Measurements from ENCODE around the gene RNF182. TPM values are rescaled to one million over a fixed set of nuclear protein-coding genes. Genes with fewer than 3 reads are reported as not detected.
"Not testable (repeated sequence)": the region's sequence is repeated elsewhere in the genome, so short reads cannot be mapped to it uniquely, and the experiment has no call there.

The RNF182 gene
- total RNA-seq, result not detected

DNA sequence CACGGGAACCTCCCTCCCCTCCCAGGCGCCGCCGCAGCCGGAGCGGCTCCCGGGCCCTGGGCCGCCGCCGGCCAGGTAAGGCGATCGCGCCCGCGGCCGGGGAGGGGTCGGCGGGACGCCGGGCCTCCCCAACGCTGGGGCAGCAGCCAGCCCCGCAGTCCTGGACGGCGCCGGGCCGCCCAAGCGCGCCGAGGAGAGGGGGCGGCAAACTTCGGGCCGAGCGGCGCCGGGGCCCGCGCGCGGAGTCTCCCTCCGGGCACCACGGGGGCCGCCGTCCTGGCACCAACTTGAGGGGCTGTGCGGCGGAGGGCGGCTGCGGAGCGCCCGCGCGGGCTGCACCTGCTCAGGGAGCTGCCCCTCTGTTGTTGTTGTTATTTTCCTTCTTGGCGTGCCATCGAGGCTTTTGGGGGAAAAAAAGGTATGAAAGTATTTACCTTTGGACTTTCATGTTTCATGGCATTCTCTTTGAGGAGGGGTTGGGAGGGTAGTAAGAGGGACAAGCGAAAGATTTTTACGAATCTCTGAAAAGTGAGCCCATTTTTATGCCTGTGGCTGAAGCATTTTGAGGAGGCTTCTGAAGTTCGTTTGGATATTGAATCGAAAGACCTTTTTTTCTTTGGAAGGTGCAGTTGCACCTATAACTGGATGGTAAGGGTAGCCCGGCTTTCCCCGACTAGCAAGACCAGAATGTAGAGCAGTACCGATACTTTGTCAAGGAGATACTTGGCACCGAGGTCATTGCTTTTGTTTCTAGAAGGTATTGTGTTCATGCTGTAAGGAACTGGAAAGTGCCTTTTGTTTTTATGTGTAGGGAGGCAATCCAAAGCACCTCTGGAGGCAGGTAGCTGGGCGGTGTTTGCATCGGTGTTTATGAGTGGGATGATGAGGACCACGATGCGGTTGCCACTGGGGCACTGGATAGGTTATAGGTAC lies at the start of gene RNF182:
RNF182 (plus strand) TSS at position 4 of the 933 bp plus-strand sequence. CDS start 52,168 bp downstream, outside the sequence.
- CTCF ChIA-PET, result interaction anchor here (0.7 to 2.1 kb wide), 5 partner anchors 12 to 142 kb away, joined by 3 to 7 read pairs (median 5); no protein-coding TSS in a partner anchor
- intact Hi-C loops (cut with DNase I, micrococcal nuclease), result loop anchor here in 1 of 2 experiments (5.0 to 10.0 kb wide), 2 partner anchors 130 to 142 kb away; no protein-coding TSS in a partner anchor

DNA sequence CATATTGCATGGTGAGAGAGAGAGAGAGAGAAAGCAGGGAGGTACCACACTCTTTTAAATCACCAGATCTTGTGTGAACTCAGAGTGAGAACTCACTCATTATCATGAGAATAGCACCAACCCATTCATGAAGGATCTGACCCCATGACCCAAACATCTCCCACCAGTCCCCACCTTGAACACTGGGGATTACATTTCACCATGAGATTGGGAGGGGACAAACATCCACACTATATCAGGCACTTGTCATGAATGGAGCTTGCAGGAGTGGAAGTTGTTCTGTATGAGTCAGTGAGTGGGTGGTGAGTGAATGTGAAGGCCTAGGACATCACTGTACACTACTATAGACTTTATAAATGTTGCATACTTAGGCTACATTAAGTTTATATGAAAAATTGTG lies 47.7 kb upstream of the RNF182 start:
- no peak overlapping the region for H3K27ac Mint-ChIP-seq
- no peak overlapping the region for H3K4me3 Mint-ChIP-seq
- no peaks in the 10 kb centered on the region for H3K9me3 Mint-ChIP-seq (ENCODE audit: low read depth)
- peaks cover 5% of the 10 kb centered on the region for H3K27me3 Mint-ChIP-seq
- H3K36me3 Mint-ChIP-seq (ENCODE audit: low read depth), result no peaks in the 10 kb centered on the region
- ChIA-PET POLR2A (no interaction called here), CTCF (no interaction called here)
- no peak for DNase-seq
- no peak for ATAC-seq
- peaks cover 8% of the 10 kb centered on the region for H3K4me1 Mint-ChIP-seq
- intact Hi-C loops (cut with DNase I, micrococcal nuclease), result no loop called here

More for the DNA sequence above, at the start of gene RNF182:
- POLR2A ChIA-PET, result no interaction called here
- Mint-ChIP-seq H3K27me3 (peaks cover 56% of the 10 kb centered on the region), H3K36me3 (ENCODE audit: low read depth) (no peaks in the 10 kb centered on the region), H3K9me3 (ENCODE audit: low read depth) (no peaks in the 10 kb centered on the region), H3K4me1 (peaks cover 14% of the 10 kb centered on the region), H3K4me3 (peak within 1 kb of the TSS; percentile 71), H3K27ac (no peak within 1 kb of the TSS)
- DNase-seq, result peak; percentile 69
- ATAC-seq, result peak; percentile 15

DNA sequence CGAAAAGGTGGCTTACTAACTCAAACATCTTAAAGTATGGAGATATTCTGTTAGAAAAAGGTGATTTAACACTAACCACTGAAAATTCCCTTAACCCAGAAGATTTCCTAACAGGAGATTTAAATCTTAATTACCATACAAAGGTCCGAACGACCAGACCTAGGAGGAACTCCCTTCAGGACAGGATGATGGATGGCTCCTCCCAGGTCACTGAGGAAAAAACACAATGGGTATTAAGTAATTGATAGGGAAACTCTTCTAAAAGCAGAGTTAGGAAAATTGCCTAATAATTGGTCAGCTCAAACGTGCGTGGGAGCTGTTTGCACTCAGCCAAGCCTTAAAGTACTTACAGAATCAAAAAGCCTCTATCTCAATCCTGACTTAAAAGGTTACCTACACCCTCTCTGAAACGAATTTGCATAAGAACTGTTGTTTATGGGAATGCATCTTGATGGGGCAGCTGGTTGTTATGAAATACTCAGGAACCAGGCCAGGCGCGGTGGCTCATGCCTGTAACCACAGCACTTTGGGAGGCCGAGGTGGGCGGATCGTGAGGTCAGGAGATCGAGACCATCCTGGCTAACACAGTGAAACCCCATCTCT lies 44.6 kb upstream of the RNF182 start:
- H3K27me3 Mint-ChIP-seq; H3K4me3 Mint-ChIP-seq; intact Hi-C loops (cut with DNase I, micrococcal nuclease); H3K36me3 Mint-ChIP-seq (ENCODE audit: low read depth); CTCF ChIA-PET; H3K4me1 Mint-ChIP-seq; POLR2A ChIA-PET; ATAC-seq; H3K27ac Mint-ChIP-seq; DNase-seq; H3K9me3 Mint-ChIP-seq (ENCODE audit: low read depth): not testable (repeated sequence)

- no peaks in the 10 kb centered on the region for H3K9me3 Mint-ChIP-seq (ENCODE audit: low read depth)
- H3K4me3 Mint-ChIP-seq, result no peak overlapping the region
- peaks cover 5% of the 10 kb centered on the region for H3K27me3 Mint-ChIP-seq
- H3K27ac Mint-ChIP-seq, result no peak overlapping the region
- H3K4me1 Mint-ChIP-seq, result no peaks in the 10 kb centered on the region
- DNase-seq, result no peak
- intact Hi-C loops (cut with DNase I, micrococcal nuclease), result no loop called here
- POLR2A ChIA-PET, result no interaction called here
- CTCF ChIA-PET, result no interaction called here
- no peaks in the 10 kb centered on the region for H3K36me3 Mint-ChIP-seq (ENCODE audit: low read depth)
- ATAC-seq, result no peak
Measured at GRCh38 chr6:13881621-13882165, 43.1 kb upstream of the RNF182 start.

- intact Hi-C loops (cut with DNase I, micrococcal nuclease), result no loop called here
Measured at GRCh38 chr6:13883966-13884365, 40.8 kb upstream of the RNF182 start.

DNA sequence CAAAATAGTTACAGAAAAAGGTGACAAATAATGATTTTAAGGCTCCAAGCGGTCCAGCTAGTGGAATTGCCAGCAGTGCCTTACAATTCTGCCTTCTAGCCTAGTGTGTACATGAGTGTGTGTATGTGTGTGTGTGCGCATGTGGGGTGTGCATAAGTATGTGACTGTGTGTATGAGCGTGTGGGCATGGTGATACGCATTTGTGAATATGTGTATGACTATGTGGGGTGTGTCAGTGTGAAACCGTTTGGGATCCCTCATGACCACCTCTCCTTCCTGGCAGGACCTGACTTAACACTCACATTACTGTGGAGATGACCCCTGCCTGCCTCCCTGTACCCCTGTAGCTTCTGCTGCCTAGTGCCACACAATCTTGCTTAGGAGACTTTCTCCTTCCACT lies 40.4 kb upstream of the RNF182 start:
- intact Hi-C loops (cut with DNase I, micrococcal nuclease), result no loop called here
- Mint-ChIP-seq H3K4me3 (no peak overlapping the region), H3K27me3 (peaks cover 3% of the 10 kb centered on the region), H3K36me3 (ENCODE audit: low read depth) (no peaks in the 10 kb centered on the region), H3K27ac (no peak overlapping the region), H3K9me3 (ENCODE audit: low read depth) (no peaks in the 10 kb centered on the region), H3K4me1 (no peaks in the 10 kb centered on the region)
- ChIA-PET POLR2A (no interaction called here), CTCF (interaction anchor here (0.8 to 1.4 kb wide), 3 partner anchors 10 to 182 kb away, joined by 3 read pairs; no protein-coding TSS in a partner anchor)
- ATAC-seq (peak; percentile 39), DNase-seq (no peak)

More at GRCh38 chr6:13883966-13884365, 40.8 kb upstream of the RNF182 start:
- H3K27me3 Mint-ChIP-seq, result peaks cover 5% of the 10 kb centered on the region
- ATAC-seq, result no peak
- POLR2A ChIA-PET, result no interaction called here
- no peak for DNase-seq
- no peak overlapping the region for H3K4me3 Mint-ChIP-seq
- H3K36me3 Mint-ChIP-seq (ENCODE audit: low read depth), result no peaks in the 10 kb centered on the region
- H3K9me3 Mint-ChIP-seq (ENCODE audit: low read depth), result no peaks in the 10 kb centered on the region
- H3K27ac Mint-ChIP-seq, result no peak overlapping the region
- no peaks in the 10 kb centered on the region for H3K4me1 Mint-ChIP-seq
- CTCF ChIA-PET, result interaction anchor here (0.5 to 1.4 kb wide), 4 partner anchors 9 to 183 kb away, joined by 3 read pairs; no protein-coding TSS in a partner anchor

DNA sequence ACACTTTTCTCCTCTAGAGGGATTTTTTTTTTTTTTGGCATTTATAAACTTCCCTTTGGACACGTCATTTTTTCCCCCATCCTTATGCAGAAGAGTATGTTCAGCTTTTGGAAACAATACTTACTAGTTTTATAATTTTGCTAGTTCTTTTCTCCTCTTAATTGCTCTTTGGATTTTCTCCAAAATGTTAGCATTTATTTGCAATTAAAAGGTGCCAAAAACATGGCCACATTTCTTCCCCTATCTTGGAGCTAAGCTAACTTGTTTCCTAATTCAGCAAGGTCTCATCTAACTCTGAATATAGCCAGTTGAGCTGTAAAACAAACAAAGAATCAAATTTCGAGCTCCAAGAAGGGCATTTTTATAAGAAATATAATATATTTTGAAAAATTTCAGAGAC lies 39.2 kb upstream of the RNF182 start:
- H3K9me3 Mint-ChIP-seq (ENCODE audit: low read depth), result no peaks in the 10 kb centered on the region
- POLR2A ChIA-PET, result no interaction called here
- no peak overlapping the region for H3K27ac Mint-ChIP-seq
- DNase-seq (no peak), ATAC-seq (no peak)
- peaks cover 2% of the 10 kb centered on the region for H3K27me3 Mint-ChIP-seq
- intact Hi-C loops (cut with DNase I, micrococcal nuclease), result no loop called here
- no peak overlapping the region for H3K4me3 Mint-ChIP-seq
- H3K4me1 Mint-ChIP-seq, result no peaks in the 10 kb centered on the region
- no peaks in the 10 kb centered on the region for H3K36me3 Mint-ChIP-seq (ENCODE audit: low read depth)
- CTCF ChIA-PET, result interaction anchor here (0.9 to 2.2 kb wide), 4 partner anchors 11 to 181 kb away, joined by 3 to 8 read pairs (median 4); no protein-coding TSS in a partner anchor

DNA sequence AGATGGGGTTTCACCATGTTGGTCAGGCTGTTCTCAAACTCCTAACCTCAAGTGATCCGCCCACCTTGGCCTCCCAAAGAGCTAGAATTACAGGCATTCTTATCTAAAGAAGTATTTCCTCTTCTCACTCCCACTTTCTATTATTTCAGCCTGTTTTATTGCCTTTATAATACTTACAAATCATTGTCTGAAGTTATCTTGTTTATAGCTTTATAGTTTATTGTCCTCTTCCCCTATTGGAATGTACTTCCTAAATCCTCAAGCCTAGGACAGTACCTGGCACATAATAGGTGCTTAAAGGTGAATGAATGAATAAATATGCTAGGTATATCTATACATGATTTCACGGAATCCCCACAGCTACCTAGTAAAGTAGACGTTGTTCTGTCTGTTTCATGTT lies 37.8 kb upstream of the RNF182 start:
- Mint-ChIP-seq H3K9me3 (ENCODE audit: low read depth) (no peaks in the 10 kb centered on the region), H3K4me3 (no peak overlapping the region), H3K4me1 (no peaks in the 10 kb centered on the region), H3K27ac (no peak overlapping the region), H3K36me3 (ENCODE audit: low read depth) (no peaks in the 10 kb centered on the region), H3K27me3 (no peaks in the 10 kb centered on the region)
- ChIA-PET CTCF (interaction anchor here (0.8 to 2.2 kb wide), 4 partner anchors 11 to 180 kb away, joined by 3 to 8 read pairs (median 3); no protein-coding TSS in a partner anchor), POLR2A (no interaction called here)
- no peak for DNase-seq
- no peak for ATAC-seq
- intact Hi-C loops (cut with DNase I, micrococcal nuclease), result no loop called here

DNA sequence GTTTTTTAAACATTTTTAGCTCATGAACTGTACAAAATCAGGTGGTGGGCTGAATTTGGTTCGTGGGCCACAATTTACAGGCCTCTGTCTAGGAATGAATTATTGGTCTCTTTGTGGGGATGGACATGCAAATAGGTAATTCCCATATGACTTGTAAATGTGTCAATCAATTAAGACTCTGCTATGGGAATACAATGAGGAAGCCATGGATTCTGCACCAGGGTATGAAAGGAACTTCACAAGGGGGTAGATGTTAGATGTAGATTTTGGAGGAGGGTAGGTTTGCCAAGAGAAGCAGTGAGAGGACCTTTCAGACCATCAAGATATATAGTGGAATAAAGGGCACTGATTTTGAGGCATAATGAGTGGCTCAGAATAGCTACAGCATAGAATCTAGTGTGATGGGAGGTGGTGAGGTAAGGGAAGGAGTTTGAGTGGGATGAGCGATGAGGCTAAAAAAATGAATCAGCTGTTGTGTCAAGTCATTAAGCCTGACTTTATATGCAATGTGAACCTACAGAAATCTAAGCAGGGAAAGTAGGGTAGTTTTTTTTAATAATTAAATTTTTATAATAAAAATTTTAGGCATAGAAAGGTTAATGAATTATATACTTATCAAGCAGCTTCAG lies 32.6 kb upstream of the RNF182 start:
- H3K27me3 Mint-ChIP-seq, result peaks cover 6% of the 10 kb centered on the region
- DNase-seq, result no peak
- POLR2A ChIA-PET, result no interaction called here
- H3K27ac Mint-ChIP-seq, result no peak overlapping the region
- H3K4me1 Mint-ChIP-seq, result no peaks in the 10 kb centered on the region
- CTCF ChIA-PET, result interaction anchor here (0.5 to 1.3 kb wide), 6 partner anchors 9 to 366 kb away, joined by 3 to 4 read pairs (median 3); no protein-coding TSS in a partner anchor
- intact Hi-C loops (cut with DNase I, micrococcal nuclease), result no loop called here
- no peak for ATAC-seq
- H3K4me3 Mint-ChIP-seq, result no peak overlapping the region
- no peaks in the 10 kb centered on the region for H3K36me3 Mint-ChIP-seq (ENCODE audit: low read depth)
- no peaks in the 10 kb centered on the region for H3K9me3 Mint-ChIP-seq (ENCODE audit: low read depth)

DNA sequence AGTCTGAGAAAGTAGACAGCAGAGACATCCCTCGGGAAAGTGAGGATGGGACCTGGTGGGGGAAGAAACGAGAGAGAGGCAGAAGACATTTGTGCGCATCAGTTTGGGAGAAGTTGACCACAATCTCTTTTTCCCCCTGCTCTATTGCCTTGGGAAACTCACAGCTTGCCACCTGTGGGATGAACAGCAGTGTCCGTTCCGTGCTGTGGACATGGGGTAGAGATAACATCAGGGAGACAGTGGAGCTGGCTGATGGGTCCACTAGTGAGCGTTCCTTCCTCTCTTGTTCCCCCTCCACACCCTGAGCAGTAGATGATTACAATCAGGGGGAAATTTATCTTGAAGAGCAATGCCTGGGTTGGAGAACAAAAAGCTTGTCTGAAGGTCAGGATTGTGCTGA lies 21.8 kb upstream of the RNF182 start:
- Mint-ChIP-seq H3K27ac (no peak overlapping the region), H3K36me3 (ENCODE audit: low read depth) (no peaks in the 10 kb centered on the region), H3K27me3 (peaks cover 25% of the 10 kb centered on the region), H3K9me3 (ENCODE audit: low read depth) (no peaks in the 10 kb centered on the region), H3K4me1 (no peaks in the 10 kb centered on the region), H3K4me3 (no peak overlapping the region)
- ChIA-PET POLR2A (no interaction called here), CTCF (no interaction called here)
- ATAC-seq, result no peak
- intact Hi-C loops (cut with DNase I, micrococcal nuclease), result no loop called here
- no peak for DNase-seq

DNA sequence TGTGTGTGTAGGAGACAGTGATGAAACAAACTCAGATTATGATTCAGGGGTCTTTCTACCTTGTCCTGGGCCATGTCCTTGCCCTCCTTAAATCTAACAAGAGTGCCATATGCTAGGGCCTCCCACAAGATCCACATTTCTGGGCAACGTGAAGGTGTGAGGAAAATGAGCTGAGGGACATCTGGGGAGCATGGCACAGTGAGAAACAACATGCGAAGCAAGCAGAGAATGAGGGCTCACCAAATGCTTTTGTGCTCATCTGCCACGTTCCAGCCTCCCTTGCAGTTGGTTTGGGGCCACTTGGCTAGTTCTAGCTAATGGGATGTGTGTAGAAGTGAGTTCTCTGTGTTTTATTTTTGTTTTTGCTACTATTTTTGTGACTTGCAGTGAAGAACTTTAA lies 21.4 kb upstream of the RNF182 start:
- H3K9me3 Mint-ChIP-seq (ENCODE audit: low read depth), result no peaks in the 10 kb centered on the region
- H3K36me3 Mint-ChIP-seq (ENCODE audit: low read depth), result no peaks in the 10 kb centered on the region
- H3K27me3 Mint-ChIP-seq, result peaks cover 29% of the 10 kb centered on the region
- intact Hi-C loops (cut with DNase I, micrococcal nuclease), result no loop called here
- no peaks in the 10 kb centered on the region for H3K4me1 Mint-ChIP-seq
- ATAC-seq (no peak), DNase-seq (no peak)
- no peak overlapping the region for H3K4me3 Mint-ChIP-seq
- CTCF ChIA-PET, result interaction anchor here (0.9 kb wide), 1 partner anchor 108 kb away, joined by 3 read pairs; no protein-coding TSS in a partner anchor
- H3K27ac Mint-ChIP-seq, result no peak overlapping the region
- POLR2A ChIA-PET, result no interaction called here

All from activated CD4-positive, alpha-beta T cell treated with anti-CD3 and anti-CD28 coated beads for 36 hours (primary cell).